ENCODE results near the gene SLC30A2.
"Not testable (repeated sequence)": the region's sequence is repeated elsewhere in the genome, so short reads cannot be mapped to it uniquely, and the experiment has no call there.

SLC30A2 gene

GRCh38 chr1:26045722-26046245 lies at the start of gene SLC30A2:
TSS of gene SLC30A2 (minus strand) at chr1:26046118. CDS start at chr1:26045896, 222 bp downstream.
- no peaks in the 10 kb centered on the region for H3K9me3 ChIP-seq (ENCODE audit: control insufficient read depth, low read depth, low read length)
- H3K27me3 ChIP-seq (ENCODE audit: control insufficient read depth, insufficient read depth, low read length): peaks cover 76% of the 10 kb centered on the region
- H3K4me1 ChIP-seq (ENCODE audit: control insufficient read depth, low read depth, low read length): no peaks in the 10 kb centered on the region
- no peak within 1 kb of the TSS for H3K27ac ChIP-seq (ENCODE audit: low read length)
- H3K4me3 ChIP-seq (ENCODE audit: low read length): peak within 1 kb of the TSS; percentile 42
- no peaks in the 10 kb centered on the region for H3K36me3 ChIP-seq (ENCODE audit: control insufficient read depth, low read depth, low read length)
- no peak within 1 kb of the TSS for H3K9ac ChIP-seq (ENCODE audit: low read length)

GRCh38 chr1:26094677-26095383 lies 48.9 kb upstream of the SLC30A2 start:
- Histone ChIP-seq H3K4me3 (ENCODE audit: low read length) (no peak overlapping the region), H3K36me3 (ENCODE audit: control insufficient read depth, low read depth, low read length) (no peaks in the 10 kb centered on the region), H3K27ac (ENCODE audit: low read length) (no peak overlapping the region), H3K9ac (ENCODE audit: low read length) (no peak overlapping the region), H3K9me3 (ENCODE audit: control insufficient read depth, low read depth, low read length) (no peaks in the 10 kb centered on the region), H3K4me1 (ENCODE audit: control insufficient read depth, low read depth, low read length) (peaks cover 16% of the 10 kb centered on the region), H3K27me3 (ENCODE audit: control insufficient read depth, insufficient read depth, low read length) (peaks cover 10% of the 10 kb centered on the region)

GRCh38 chr1:26094076-26094669 lies 48.3 kb upstream of the SLC30A2 start:
- Histone ChIP-seq H3K27me3 (ENCODE audit: control insufficient read depth, insufficient read depth, low read length) (peaks cover 10% of the 10 kb centered on the region), H3K27ac (ENCODE audit: low read length) (no peak overlapping the region), H3K4me3 (ENCODE audit: low read length) (no peak overlapping the region)

GRCh38 chr1:26093569-26093968 lies 47.7 kb upstream of the SLC30A2 start:
- H3K27me3 ChIP-seq (ENCODE audit: control insufficient read depth, insufficient read depth, low read length): peaks cover 10% of the 10 kb centered on the region
- not testable (repeated sequence) for H3K4me3 ChIP-seq (ENCODE audit: low read length); H3K9ac ChIP-seq (ENCODE audit: low read length); H3K36me3 ChIP-seq (ENCODE audit: control insufficient read depth, low read depth, low read length); H3K9me3 ChIP-seq (ENCODE audit: control insufficient read depth, low read depth, low read length); H3K27ac ChIP-seq (ENCODE audit: low read length)
- H3K4me1 ChIP-seq (ENCODE audit: control insufficient read depth, low read depth, low read length): peaks cover 16% of the 10 kb centered on the region

More at GRCh38 chr1:26094076-26094669, 48.3 kb upstream of the SLC30A2 start:
- H3K9ac ChIP-seq (ENCODE audit: low read length): no peak overlapping the region
- H3K9me3 ChIP-seq (ENCODE audit: control insufficient read depth, low read depth, low read length): no peaks in the 10 kb centered on the region
- H3K4me1 ChIP-seq (ENCODE audit: control insufficient read depth, low read depth, low read length): peaks cover 16% of the 10 kb centered on the region
- no peaks in the 10 kb centered on the region for H3K36me3 ChIP-seq (ENCODE audit: control insufficient read depth, low read depth, low read length)

- Histone ChIP-seq H3K27me3 (ENCODE audit: control insufficient read depth, insufficient read depth, low read length) (peaks cover 10% of the 10 kb centered on the region), H3K4me1 (ENCODE audit: control insufficient read depth, low read depth, low read length) (peaks cover 16% of the 10 kb centered on the region), H3K27ac (ENCODE audit: low read length) (no peak overlapping the region), H3K4me3 (ENCODE audit: low read length) (no peak overlapping the region), H3K9ac (ENCODE audit: low read length) (no peak overlapping the region), H3K9me3 (ENCODE audit: control insufficient read depth, low read depth, low read length) (no peaks in the 10 kb centered on the region), H3K36me3 (ENCODE audit: control insufficient read depth, low read depth, low read length) (no peaks in the 10 kb centered on the region)
Measured at GRCh38 chr1:26092422-26092821, 46.5 kb upstream of the SLC30A2 start.

GRCh38 chr1:26090893-26091292 lies 45.0 kb upstream of the SLC30A2 start:
- H3K4me3 ChIP-seq (ENCODE audit: low read length): no peak overlapping the region
- H3K9ac ChIP-seq (ENCODE audit: low read length): no peak overlapping the region
- H3K4me1 ChIP-seq (ENCODE audit: control insufficient read depth, low read depth, low read length): peaks cover 16% of the 10 kb centered on the region
- no peak overlapping the region for H3K27ac ChIP-seq (ENCODE audit: low read length)
- peaks cover 10% of the 10 kb centered on the region for H3K27me3 ChIP-seq (ENCODE audit: control insufficient read depth, insufficient read depth, low read length)
- no peaks in the 10 kb centered on the region for H3K9me3 ChIP-seq (ENCODE audit: control insufficient read depth, low read depth, low read length)
- no peaks in the 10 kb centered on the region for H3K36me3 ChIP-seq (ENCODE audit: control insufficient read depth, low read depth, low read length)

GRCh38 chr1:26089125-26089524 lies 43.2 kb upstream of the SLC30A2 start:
- no peak overlapping the region for H3K27ac ChIP-seq (ENCODE audit: low read length)
- peaks cover 4% of the 10 kb centered on the region for H3K27me3 ChIP-seq (ENCODE audit: control insufficient read depth, insufficient read depth, low read length)
- no peak overlapping the region for H3K9ac ChIP-seq (ENCODE audit: low read length)
- peaks cover 4% of the 10 kb centered on the region for H3K4me1 ChIP-seq (ENCODE audit: control insufficient read depth, low read depth, low read length)
- no peak overlapping the region for H3K4me3 ChIP-seq (ENCODE audit: low read length)
- H3K36me3 ChIP-seq (ENCODE audit: control insufficient read depth, low read depth, low read length): no peaks in the 10 kb centered on the region
- H3K9me3 ChIP-seq (ENCODE audit: control insufficient read depth, low read depth, low read length): no peaks in the 10 kb centered on the region

- H3K27me3 ChIP-seq (ENCODE audit: control insufficient read depth, insufficient read depth, low read length): no peaks in the 10 kb centered on the region
- no peak overlapping the region for H3K27ac ChIP-seq (ENCODE audit: low read length)
- H3K4me1 ChIP-seq (ENCODE audit: control insufficient read depth, low read depth, low read length): no peaks in the 10 kb centered on the region
- no peaks in the 10 kb centered on the region for H3K36me3 ChIP-seq (ENCODE audit: control insufficient read depth, low read depth, low read length)
- no peak overlapping the region for H3K9ac ChIP-seq (ENCODE audit: low read length)
- no peak overlapping the region for H3K4me3 ChIP-seq (ENCODE audit: low read length)
- no peaks in the 10 kb centered on the region for H3K9me3 ChIP-seq (ENCODE audit: control insufficient read depth, low read depth, low read length)
Measured at GRCh38 chr1:26084844-26085243, 38.9 kb upstream of the SLC30A2 start.

GRCh38 chr1:26084091-26084561 lies 38.2 kb upstream of the SLC30A2 start:
- H3K4me1 ChIP-seq (ENCODE audit: control insufficient read depth, low read depth, low read length): no peaks in the 10 kb centered on the region
- no peaks in the 10 kb centered on the region for H3K27me3 ChIP-seq (ENCODE audit: control insufficient read depth, insufficient read depth, low read length)
- H3K36me3 ChIP-seq (ENCODE audit: control insufficient read depth, low read depth, low read length): no peaks in the 10 kb centered on the region
- no peak overlapping the region for H3K4me3 ChIP-seq (ENCODE audit: low read length)
- H3K27ac ChIP-seq (ENCODE audit: low read length): no peak overlapping the region
- no peak overlapping the region for H3K9ac ChIP-seq (ENCODE audit: low read length)
- no peaks in the 10 kb centered on the region for H3K9me3 ChIP-seq (ENCODE audit: control insufficient read depth, low read depth, low read length)

GRCh38 chr1:26083208-26083607 lies 37.3 kb upstream of the SLC30A2 start:
- Histone ChIP-seq H3K4me3 (ENCODE audit: low read length) (no peak overlapping the region), H3K36me3 (ENCODE audit: control insufficient read depth, low read depth, low read length) (no peaks in the 10 kb centered on the region), H3K27ac (ENCODE audit: low read length) (no peak overlapping the region), H3K4me1 (ENCODE audit: control insufficient read depth, low read depth, low read length) (peaks cover 6% of the 10 kb centered on the region), H3K27me3 (ENCODE audit: control insufficient read depth, insufficient read depth, low read length) (no peaks in the 10 kb centered on the region), H3K9me3 (ENCODE audit: control insufficient read depth, low read depth, low read length) (no peaks in the 10 kb centered on the region), H3K9ac (ENCODE audit: low read length) (no peak overlapping the region)

- H3K27me3 ChIP-seq (ENCODE audit: control insufficient read depth, insufficient read depth, low read length): no peaks in the 10 kb centered on the region
- no peak overlapping the region for H3K27ac ChIP-seq (ENCODE audit: low read length)
- H3K4me1 ChIP-seq (ENCODE audit: control insufficient read depth, low read depth, low read length): peaks cover 6% of the 10 kb centered on the region
- H3K4me3 ChIP-seq (ENCODE audit: low read length): no peak overlapping the region
- H3K36me3 ChIP-seq (ENCODE audit: control insufficient read depth, low read depth, low read length): no peaks in the 10 kb centered on the region
- no peak overlapping the region for H3K9ac ChIP-seq (ENCODE audit: low read length)
- no peaks in the 10 kb centered on the region for H3K9me3 ChIP-seq (ENCODE audit: control insufficient read depth, low read depth, low read length)
Measured at GRCh38 chr1:26082020-26082350, 36.1 kb upstream of the SLC30A2 start.
